Keratinocyte (primary cell): ENCODE results near the gene GNG3. TPM values are rescaled to one million over a fixed set of nuclear protein-coding genes. Genes with fewer than 3 reads are reported as not detected.

ENCODE experiments used
- DNase-seq: peaks from one replicate; pipeline ENCODE4 v3.0.0-alpha.2; 2011; ENCODE audit warnings: low read depth, missing footprints, low spot score
- FAIRE-seq: peaks from 2 replicates; lab custom pipeline; 2011; peaks lifted over from hg19 to GRCh38; lab: Jason Lieb, UNC
- H2AFZ ChIP-seq: 2 replicates; pipeline ENCODE4 v1.6.0; 2012; ENCODE audit warnings: low read length, control low read depth, inconsistent platforms; ENCODE audit not compliant: control insufficient read depth
- H3K27ac ChIP-seq: 2 replicates; pipeline ENCODE4 v1.5.1; 2011; ENCODE audit warnings: low read length; ENCODE audit not compliant: control insufficient read depth, insufficient read depth
- H3K27me3 ChIP-seq: 3 replicates; pipeline ENCODE4 v1.6.0; 2011; ENCODE audit warnings: low read length; ENCODE audit not compliant: control insufficient read depth, insufficient read depth; ENCODE audit errors: extremely low read depth
- H3K36me3 ChIP-seq, 2 experiments: 2 replicates in 1 of 2; 3 replicates in 1 of 2; pipeline ENCODE4 v1.5.1; 2011; ENCODE audit warnings: low read length in 2 of 2, mild to moderate bottlenecking in 1 of 2; ENCODE audit not compliant: control insufficient read depth in 2 of 2, insufficient read depth in 2 of 2; ENCODE audit errors: extremely low read depth in 1 of 2
- H3K4me1 ChIP-seq: 3 replicates; pipeline ENCODE4 v1.5.1; 2011; ENCODE audit warnings: low read length; ENCODE audit not compliant: control insufficient read depth, insufficient read depth; ENCODE audit errors: extremely low read depth
- H3K4me2 ChIP-seq: 3 replicates; pipeline ENCODE4 v1.6.0; 2011; ENCODE audit warnings: low read depth, low read length; ENCODE audit not compliant: control insufficient read depth, insufficient read depth; ENCODE audit errors: extremely low read depth
- H3K4me3 ChIP-seq, 3 experiments: fragments of 200-600 bp in 1 of 3; sonication (generic) in 1 of 3; 2 replicates in 2 of 3; 3 replicates in 1 of 3; pipeline ENCODE4 v1.5.1; 2011 to 2016; ENCODE audit warnings: low read length in 3 of 3, mild to moderate bottlenecking in 3 of 3, control low read depth in 2 of 3, inconsistent platforms in 1 of 3, low read depth in 1 of 3, mixed read lengths in 1 of 3, mixed run types in 1 of 3, moderate library complexity in 1 of 3; ENCODE audit not compliant: control insufficient read depth in 2 of 3, insufficient read depth in 2 of 3; ENCODE audit errors: extremely low read depth in 1 of 3
- H3K79me2 ChIP-seq: 2 replicates; pipeline ENCODE4 v1.6.0; 2012; ENCODE audit warnings: low read length; ENCODE audit not compliant: control insufficient read depth, insufficient read depth
- H3K9ac ChIP-seq: 3 replicates; pipeline ENCODE4 v1.6.0; 2011; ENCODE audit warnings: low read length; ENCODE audit not compliant: control insufficient read depth, insufficient read depth; ENCODE audit errors: extremely low read depth
- H3K9me1 ChIP-seq: 3 replicates; pipeline ENCODE4 v1.6.0; 2011; ENCODE audit warnings: low read length; ENCODE audit not compliant: control insufficient read depth, insufficient read depth; ENCODE audit errors: extremely low read depth
- H3K9me3 ChIP-seq: 2 replicates; pipeline ENCODE4 v1.5.1; 2012; ENCODE audit warnings: low read depth, low read length; ENCODE audit not compliant: control insufficient read depth
- H4K20me1 ChIP-seq: 3 replicates; pipeline ENCODE4 v1.6.0; 2011; ENCODE audit warnings: low read length; ENCODE audit not compliant: control insufficient read depth, insufficient read depth; ENCODE audit errors: extremely low read depth
- CTCF ChIP-seq, 3 experiments: IDR thresholded peaks in 1 of 3; conservative IDR thresholded peaks in 1 of 3; optimal IDR thresholded peaks in 1 of 3; 2 replicates in 2 of 3; 3 replicates in 1 of 3; pipeline versions ENCODE3 to v1.5.1; 2011; ENCODE audit warnings: low read length in 3 of 3, mild to moderate bottlenecking in 3 of 3, moderate library complexity in 2 of 3, control low read depth in 1 of 3, inconsistent platforms in 1 of 3; ENCODE audit not compliant: insufficient read depth in 2 of 3; ENCODE audit errors: extremely low read depth in 1 of 3
- EZH2 ChIP-seq: IDR thresholded peaks from one replicate; pipeline ENCODE4 v1.6.1; 2012; ENCODE audit warnings: inconsistent platforms, mild to moderate bottlenecking, low read length, moderate library complexity
- dilution Hi-C: fragments of 300-500 bp; cut with MboI; formaldehyde crosslinking; loops from one replicate; pipeline ENCODE4 v1.7.0; 2020; ENCODE audit warnings: low sequenced_read_pairs; ENCODE audit not compliant: extremely low pct_ligation_motif_present
- polyA plus RNA-seq, 5 experiments: library from polyadenylated mRNA; depleted of rRNA in 3 of 5; stranded (reverse) in 3 of 5; stranded (forward) in 1 of 5; unstranded in 1 of 5; fragments of >200 nt; gene quantifications; 1 replicate in 1 of 5; 2 replicates in 3 of 5; 3 replicates in 1 of 5; pipeline versions ENCODE4 v1.2.1 to v1.2.3, GENCODE V29; 2011 to 2012; ENCODE audit warnings: missing spikeins in 2 of 5, low read depth in 1 of 5, low replicate concordance in 1 of 5

GNG3 gene
- polyA plus RNA-seq, 1 donor (not counting 4 experiments of a cell fraction or from before 2014, with no cell fraction given): not detected

- Histone ChIP-seq H3K36me3 (peaks cover 42 to 44% of the 10 kb centered on the region in 2 experiments), H3K4me3 (no peak overlapping the region), H3K4me2 (no peak overlapping the region), H3K27me3 (no peaks in the 10 kb centered on the region), H3K9me3 (no peaks in the 10 kb centered on the region), H2AFZ (no peak overlapping the region), H3K27ac (no peak overlapping the region), H3K9me1 (no peaks in the 10 kb centered on the region), H3K4me1 (no peaks in the 10 kb centered on the region), H4K20me1 (no peaks in the 10 kb centered on the region), H3K9ac (no peak overlapping the region), H3K79me2 (peaks cover 35% of the 10 kb centered on the region)
- no peak for FAIRE-seq
- DNase-seq: no peak
- dilution Hi-C loops: no loop called here
- no peak for TF ChIP-seq EZH2
- TF ChIP-seq CTCF (optimal IDR thresholded peaks at IDR 0.05 in 1 of 3, IDR thresholded peaks at IDR 0.05 in 1 of 3, conservative IDR thresholded peaks at IDR 0.05 in 1 of 3; ENCODE audit: extremely low read depth in 1 of 3, insufficient read depth in 2 of 3, low read length in 3 of 3): no peak
These were observed 9.3 kb downstream of the GNG3 start for GRCh38 chr11:62716816-62717215.

- Histone ChIP-seq H3K9me1 (no peaks in the 10 kb centered on the region), H3K4me2 (no peak overlapping the region), H2AFZ (no peak overlapping the region), H3K27ac (no peak overlapping the region), H3K36me3 (peaks cover 46 to 53% of the 10 kb centered on the region in 2 experiments), H3K9me3 (no peaks in the 10 kb centered on the region), H3K27me3 (no peaks in the 10 kb centered on the region), H3K9ac (no peak overlapping the region), H3K4me1 (peaks cover 7% of the 10 kb centered on the region), H3K4me3 (no peak overlapping the region), H3K79me2 (peaks cover 61% of the 10 kb centered on the region), H4K20me1 (no peaks in the 10 kb centered on the region)
- no peak for TF ChIP-seq CTCF (optimal IDR thresholded peaks at IDR 0.05 in 1 of 3, IDR thresholded peaks at IDR 0.05 in 1 of 3, conservative IDR thresholded peaks at IDR 0.05 in 1 of 3; ENCODE audit: extremely low read depth in 1 of 3, insufficient read depth in 2 of 3, low read length in 3 of 3)
- TF ChIP-seq EZH2: no peak
- FAIRE-seq: no peak
- no peak for DNase-seq
- dilution Hi-C loops: no loop called here
These were observed 12.0 kb downstream of the GNG3 start for GRCh38 chr11:62719302-62719978.
